Activated B cell treated with CpG ODN at 0.5 μM for 24 hours (primary cell): ENCODE results near the gene CLCN2. TPM values are rescaled to one million over a fixed set of nuclear protein-coding genes. Genes with fewer than 3 reads are reported as not detected.
A peak's percentile ranks its signal among the peaks of the same experiment; 100 is the strongest.

ENCODE experiments used
- ATAC-seq: fragments of 200-7000 bp; cut with Tn5 transposase; one replicate; pipeline ENCODE4 v1.10.0; 2021; ENCODE audit warnings: low read depth, mild to moderate bottlenecking, moderate library complexity
- CTCF ChIA-PET: fragments of 350-600 bp; sonication (Branson Sonifier 250); formaldehyde crosslinking; loops from one replicate; lab custom pipeline; 2021; ENCODE audit warnings: antibody characterized with exemption; lab: Charles Lee
- POLR2A ChIA-PET: fragments of 350-600 bp; sonication (Branson Sonifier 250); formaldehyde crosslinking; loops from one replicate; lab custom pipeline; 2021; ENCODE audit warnings: antibody characterized with exemption; lab: Charles Lee
- DNase-seq: peaks from one replicate; pipeline ENCODE4 v3.0.0; 2022
- H3K27ac Mint-ChIP-seq: one replicate; pipeline ENCODE4 v1.8.0; 2020; ENCODE audit warnings: mixed read lengths
- H3K27me3 Mint-ChIP-seq: one replicate; pipeline ENCODE4 v1.8.0; 2021; ENCODE audit warnings: mixed read lengths
- H3K36me3 Mint-ChIP-seq: one replicate; pipeline ENCODE4 v1.8.0; 2021; ENCODE audit warnings: low read depth, mixed read lengths
- H3K4me1 Mint-ChIP-seq: one replicate; pipeline ENCODE4 v1.8.0; 2021; ENCODE audit warnings: mixed read lengths
- H3K4me3 Mint-ChIP-seq: one replicate; pipeline ENCODE4 v1.8.0; 2020; ENCODE audit warnings: mild to moderate bottlenecking, mixed read lengths
- H3K9me3 Mint-ChIP-seq: one replicate; pipeline ENCODE4 v1.8.0; 2020; ENCODE audit warnings: mixed read lengths
- CTCF ChIP-seq: fragments of 200-600 bp; IDR thresholded peaks from one replicate; pipeline ENCODE4 v1.8.0; 2022; ENCODE audit warnings: antibody characterized with exemption, mild to moderate bottlenecking
- intact Hi-C: fragments of 100-400 bp; cut with micrococcal nuclease; formaldehyde crosslinking; loops from one replicate; pipeline ENCODE4 v1.15.1; 2024
- total RNA-seq: library from RNA; stranded (reverse); gene quantifications from 2 replicates; pipeline ENCODE4 v1.2.3, GENCODE V29; 2022

The CLCN2 gene
- total RNA-seq, 1 donor from 2014 or later, result 3.4 TPM

GRCh38 chr3:184359610-184360009, 1.8 kb downstream of the CLCN2 start:
- Mint-ChIP-seq H3K9me3 (no peaks in the 10 kb centered on the region), H3K27me3 (no peaks in the 10 kb centered on the region), H3K27ac (no peak overlapping the region), H3K36me3 (peaks cover 10% of the 10 kb centered on the region), H3K4me3 (peak overlapping the region; percentile 72), H3K4me1 (peaks cover 20% of the 10 kb centered on the region)
- DNase-seq (no peak), ATAC-seq (no peak)
- POLR2A ChIA-PET, result no interaction called here
- no peak for TF ChIP-seq CTCF
- CTCF ChIA-PET, result interaction anchor here (1.1 kb wide), 1 partner anchor 110 kb away, joined by 3 read pairs; the partner anchor contains the start of gene EEF1AKMT4
- intact Hi-C loops, result loop anchor here (5.0 kb wide), 4 partner anchors 353 to 722 kb away; partner anchors contain the start of genes KLHL24 and MAGEF1

- Mint-ChIP-seq H3K36me3 (peaks cover 10% of the 10 kb centered on the region), H3K27me3 (no peaks in the 10 kb centered on the region), H3K27ac (no peak overlapping the region), H3K4me1 (peaks cover 16% of the 10 kb centered on the region), H3K9me3 (no peaks in the 10 kb centered on the region), H3K4me3 (no peak overlapping the region)
- ChIA-PET POLR2A (no interaction called here), CTCF (no interaction called here)
- intact Hi-C loops, result no loop called here
- DNase-seq (no peak), ATAC-seq (no peak)
- TF ChIP-seq CTCF, result no peak
These were observed 2.5 kb downstream of the CLCN2 start for GRCh38 chr3:184358921-184359350.

GRCh38 chr3:184358124-184358767, 3.2 kb downstream of the CLCN2 start:
- ATAC-seq (no peak), DNase-seq (no peak)
- Mint-ChIP-seq H3K27ac (no peak overlapping the region), H3K4me1 (peaks cover 9% of the 10 kb centered on the region), H3K9me3 (no peaks in the 10 kb centered on the region), H3K4me3 (no peak overlapping the region), H3K36me3 (peaks cover 6% of the 10 kb centered on the region), H3K27me3 (no peaks in the 10 kb centered on the region)
- ChIA-PET CTCF (no interaction called here), POLR2A (no interaction called here)
- no peak for TF ChIP-seq CTCF
- intact Hi-C loops, result no loop called here

- POLR2A ChIA-PET, result no interaction called here
- TF ChIP-seq CTCF, result no peak
These were observed 3.9 kb downstream of the CLCN2 start for GRCh38 chr3:184357248-184358123.

More at GRCh38 chr3:184357248-184358123, 3.9 kb downstream of the CLCN2 start:
- no peak overlapping the region for H3K4me3 Mint-ChIP-seq
- H3K9me3 Mint-ChIP-seq, result no peaks in the 10 kb centered on the region
- H3K27me3 Mint-ChIP-seq, result no peaks in the 10 kb centered on the region
- ATAC-seq (no peak), DNase-seq (no peak)
- peaks cover 8% of the 10 kb centered on the region for H3K4me1 Mint-ChIP-seq
- intact Hi-C loops, result no loop called here
- CTCF ChIA-PET, result interaction anchor here (0.6 kb wide), 1 partner anchor 222 kb away, joined by 5 read pairs; no protein-coding TSS in a partner anchor
- no peak overlapping the region for H3K27ac Mint-ChIP-seq
- H3K36me3 Mint-ChIP-seq, result peaks cover 4% of the 10 kb centered on the region
